ENCODE data around the gene MAPK14.

MAPK14 gene

GRCh38 chr6:36040958-36041357 is 13.3 kb downstream of the MAPK14 start:
- Histone ChIP-seq H3K27me3 (ENCODE audit: insufficient read depth, poor library complexity, severe bottlenecking) (no peaks in the 10 kb centered on the region), H3K27ac (replicated peaks) (no peak overlapping the region), H3K4me3 (replicated peaks; ENCODE audit: insufficient read depth, low read length) (no peak overlapping the region)
- TF ChIP-seq GABPA (IDR thresholded peaks at IDR 0.05; ENCODE audit: low read depth): no peak
- no peak for TF ChIP-seq CTCF (IDR thresholded peaks at IDR 0.05; ENCODE audit: insufficient read depth, low read length)
- TF ChIP-seq SPI1 (IDR thresholded peaks at IDR 0.05; ENCODE audit: borderline replicate concordance, low read depth): no peak
- TF ChIP-seq POLR2AphosphoS5 (IDR thresholded peaks at IDR 0.05; ENCODE audit: low read depth): no peak
- no peak for TF ChIP-seq REST (IDR thresholded peaks at IDR 0.05; ENCODE audit: insufficient replicate concordance, low read depth)
- no peak for DNase-seq (ENCODE audit: low read depth in 1 of 2, low spot score in 1 of 2)

GRCh38 chr6:36042618-36043260 is 15.1 kb downstream of the MAPK14 start:
- no peak overlapping the region for H3K4me3 ChIP-seq (replicated peaks; ENCODE audit: insufficient read depth, low read length)
- no peak for TF ChIP-seq SPI1 (IDR thresholded peaks at IDR 0.05; ENCODE audit: borderline replicate concordance, low read depth)
- TF ChIP-seq POLR2AphosphoS5 (IDR thresholded peaks at IDR 0.05; ENCODE audit: low read depth): no peak
- TF ChIP-seq CTCF (IDR thresholded peaks at IDR 0.05; ENCODE audit: insufficient read depth, low read length): no peak
- TF ChIP-seq GABPA (IDR thresholded peaks at IDR 0.05; ENCODE audit: low read depth): no peak
- TF ChIP-seq REST (IDR thresholded peaks at IDR 0.05; ENCODE audit: insufficient replicate concordance, low read depth): no peak
- no peak overlapping the region for H3K27ac ChIP-seq (replicated peaks)
- no peaks in the 10 kb centered on the region for H3K27me3 ChIP-seq (ENCODE audit: insufficient read depth, poor library complexity, severe bottlenecking)
- DNase-seq (ENCODE audit: low read depth in 1 of 2, low spot score in 1 of 2): no peak

GRCh38 chr6:36049582-36049981 is 22.0 kb downstream of the MAPK14 start:
- H3K27ac ChIP-seq (replicated peaks): no peak overlapping the region
- DNase-seq (ENCODE audit: low read depth in 1 of 2, low spot score in 1 of 2): no peak
- no peak for TF ChIP-seq REST (IDR thresholded peaks at IDR 0.05; ENCODE audit: insufficient replicate concordance, low read depth)
- TF ChIP-seq POLR2AphosphoS5 (IDR thresholded peaks at IDR 0.05; ENCODE audit: low read depth): no peak
- no peak for TF ChIP-seq SPI1 (IDR thresholded peaks at IDR 0.05; ENCODE audit: borderline replicate concordance, low read depth)
- TF ChIP-seq GABPA (IDR thresholded peaks at IDR 0.05; ENCODE audit: low read depth): no peak
- no peak overlapping the region for H3K4me3 ChIP-seq (replicated peaks; ENCODE audit: insufficient read depth, low read length)
- H3K27me3 ChIP-seq (ENCODE audit: insufficient read depth, poor library complexity, severe bottlenecking): no peaks in the 10 kb centered on the region
